HepG2 (cell line): ENCODE measurements around the gene SGTB. TPM values are rescaled to one million over a fixed set of nuclear protein-coding genes. Genes with fewer than 3 reads are reported as not detected.
A peak's percentile ranks its signal among the peaks of the same experiment; 100 is the strongest.

ENCODE experiments used
- GATAD2A ChIP-seq: IDR thresholded peaks from 2 replicates; pipeline ENCODE4 v1.6.1; 2016
- LRRFIP1 ChIP-seq: sonication (generic); formaldehyde crosslinking; conservative IDR thresholded peaks from 2 replicates; pipeline ENCODE4 v1.4.0; 2020; ENCODE audit warnings: missing genetic modification reagents
- MBD4 ChIP-seq: IDR thresholded peaks from 2 replicates; pipeline ENCODE4 v1.6.1; 2012; ENCODE audit warnings: low read length, inconsistent platforms, borderline replicate concordance
- NR2F2 ChIP-seq: IDR thresholded peaks from 2 replicates; pipeline ENCODE4 v1.6.1; 2012; ENCODE audit warnings: low read depth, inconsistent platforms, borderline replicate concordance
- ZBTB7A ChIP-seq: sonication (generic); formaldehyde crosslinking; IDR thresholded peaks from 2 replicates; pipeline ENCODE4 v1.8.0; 2022; ENCODE audit warnings: mild to moderate bottlenecking, missing genetic modification reagents
- ZKSCAN8 ChIP-seq: IDR thresholded peaks from 2 replicates; pipeline ENCODE4 v1.6.1; 2016; ENCODE audit warnings: borderline replicate concordance, missing genetic modification reagents, missing compliant biosample characterization
- polyA plus RNA-seq, 8 experiments: library from polyadenylated mRNA; depleted of rRNA in 3 of 8; stranded (reverse) in 7 of 8; unstranded in 1 of 8; fragments of >200 nt; fragmentation: Illumina TruSeq in 4 of 8; extraction: Trizol in 4 of 8; gene quantifications; 2 replicates each; pipeline versions ENCODE4 v1.2.1 to v1.2.3, GENCODE V29; 2011 to 2016; ENCODE audit warnings: low read depth in 4 of 8, missing spikeins in 1 of 8, mixed read lengths in 1 of 8; ENCODE audit not compliant: insufficient read depth in 1 of 8
- total RNA-seq, 5 experiments: library from RNA; depleted of rRNA; stranded (reverse); fragments of >200 nt; fragmentation: Illumina TruSeq; extraction: Trizol; gene quantifications; 2 replicates each; pipeline ENCODE4 v1.2.3, GENCODE V29; 2016; ENCODE audit warnings: low read depth in 1 of 5
- TF ChIP-seq, protein P1 (sequence below), 2 experiments: sonication (generic) in 1 of 2; formaldehyde crosslinking in 1 of 2; IDR thresholded peaks; 2 replicates each; pipeline versions ENCODE4 v1.6.1 to v1.9.0; 2014 to 2022; ENCODE audit warnings: antibody characterized with exemption in 1 of 2, borderline replicate concordance in 1 of 2, inconsistent platforms in 1 of 2, low read depth in 1 of 2, missing genetic modification reagents in 1 of 2
- TF ChIP-seq, protein P2 (sequence below): sonication (generic); formaldehyde crosslinking; IDR thresholded peaks from 2 replicates; pipeline ENCODE4 v1.4.0; 2020; ENCODE audit warnings: missing genetic modification reagents, mild to moderate bottlenecking, borderline replicate concordance

Gene SGTB
- total and polyA plus RNA-seq, 2 of the 13 experiments (the other 11 are each of a cell fraction or from before 2014, with no cell fraction given): 5.2 to 11.2 TPM

GRCh38 chr5:65624571-65625555 lies 97.0 kb downstream of the SGTB start, which contains the start of the genes SHLD3 and TRAPPC13 (continued):
- TF ChIP-seq LRRFIP1 (CRISPR knock-in tag) (no peak), GATAD2A (CRISPR knock-in tag) (no peak; the same call in 1 of the 2 replicates), MBD4 (no peak), NR2F2 (no peak), ZKSCAN8 (CRISPR knock-in tag) (0 out of 2 replicates have a peak, but pooled peaks have one; percentile 32), ZBTB7A (CRISPR knock-in tag) (no peak)
- TF ChIP-seq, protein P1, sequence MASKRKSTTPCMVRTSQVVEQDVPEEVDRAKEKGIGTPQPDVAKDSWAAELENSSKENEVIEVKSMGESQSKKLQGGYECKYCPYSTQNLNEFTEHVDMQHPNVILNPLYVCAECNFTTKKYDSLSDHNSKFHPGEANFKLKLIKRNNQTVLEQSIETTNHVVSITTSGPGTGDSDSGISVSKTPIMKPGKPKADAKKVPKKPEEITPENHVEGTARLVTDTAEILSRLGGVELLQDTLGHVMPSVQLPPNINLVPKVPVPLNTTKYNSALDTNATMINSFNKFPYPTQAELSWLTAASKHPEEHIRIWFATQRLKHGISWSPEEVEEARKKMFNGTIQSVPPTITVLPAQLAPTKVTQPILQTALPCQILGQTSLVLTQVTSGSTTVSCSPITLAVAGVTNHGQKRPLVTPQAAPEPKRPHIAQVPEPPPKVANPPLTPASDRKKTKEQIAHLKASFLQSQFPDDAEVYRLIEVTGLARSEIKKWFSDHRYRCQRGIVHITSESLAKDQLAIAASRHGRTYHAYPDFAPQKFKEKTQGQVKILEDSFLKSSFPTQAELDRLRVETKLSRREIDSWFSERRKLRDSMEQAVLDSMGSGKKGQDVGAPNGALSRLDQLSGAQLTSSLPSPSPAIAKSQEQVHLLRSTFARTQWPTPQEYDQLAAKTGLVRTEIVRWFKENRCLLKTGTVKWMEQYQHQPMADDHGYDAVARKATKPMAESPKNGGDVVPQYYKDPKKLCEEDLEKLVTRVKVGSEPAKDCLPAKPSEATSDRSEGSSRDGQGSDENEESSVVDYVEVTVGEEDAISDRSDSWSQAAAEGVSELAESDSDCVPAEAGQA (IDR thresholded peaks at IDR 0.05; ENCODE audit: low read depth): peak; percentile 58; the same call in 1 of the 2 replicates
- TF ChIP-seq, protein P1 (CRISPR knock-in tag; IDR thresholded peaks at IDR 0.05; ENCODE audit: borderline replicate concordance): no peak
- TF ChIP-seq, protein P2, sequence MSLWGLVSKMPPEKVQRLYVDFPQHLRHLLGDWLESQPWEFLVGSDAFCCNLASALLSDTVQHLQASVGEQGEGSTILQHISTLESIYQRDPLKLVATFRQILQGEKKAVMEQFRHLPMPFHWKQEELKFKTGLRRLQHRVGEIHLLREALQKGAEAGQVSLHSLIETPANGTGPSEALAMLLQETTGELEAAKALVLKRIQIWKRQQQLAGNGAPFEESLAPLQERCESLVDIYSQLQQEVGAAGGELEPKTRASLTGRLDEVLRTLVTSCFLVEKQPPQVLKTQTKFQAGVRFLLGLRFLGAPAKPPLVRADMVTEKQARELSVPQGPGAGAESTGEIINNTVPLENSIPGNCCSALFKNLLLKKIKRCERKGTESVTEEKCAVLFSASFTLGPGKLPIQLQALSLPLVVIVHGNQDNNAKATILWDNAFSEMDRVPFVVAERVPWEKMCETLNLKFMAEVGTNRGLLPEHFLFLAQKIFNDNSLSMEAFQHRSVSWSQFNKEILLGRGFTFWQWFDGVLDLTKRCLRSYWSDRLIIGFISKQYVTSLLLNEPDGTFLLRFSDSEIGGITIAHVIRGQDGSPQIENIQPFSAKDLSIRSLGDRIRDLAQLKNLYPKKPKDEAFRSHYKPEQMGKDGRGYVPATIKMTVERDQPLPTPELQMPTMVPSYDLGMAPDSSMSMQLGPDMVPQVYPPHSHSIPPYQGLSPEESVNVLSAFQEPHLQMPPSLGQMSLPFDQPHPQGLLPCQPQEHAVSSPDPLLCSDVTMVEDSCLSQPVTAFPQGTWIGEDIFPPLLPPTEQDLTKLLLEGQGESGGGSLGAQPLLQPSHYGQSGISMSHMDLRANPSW (CRISPR knock-in tag): 0 out of 2 replicates have a peak, but pooled peaks have one; percentile 59
